ENCODE results near the gene KCNAB2.

KCNAB2 gene

DNA sequence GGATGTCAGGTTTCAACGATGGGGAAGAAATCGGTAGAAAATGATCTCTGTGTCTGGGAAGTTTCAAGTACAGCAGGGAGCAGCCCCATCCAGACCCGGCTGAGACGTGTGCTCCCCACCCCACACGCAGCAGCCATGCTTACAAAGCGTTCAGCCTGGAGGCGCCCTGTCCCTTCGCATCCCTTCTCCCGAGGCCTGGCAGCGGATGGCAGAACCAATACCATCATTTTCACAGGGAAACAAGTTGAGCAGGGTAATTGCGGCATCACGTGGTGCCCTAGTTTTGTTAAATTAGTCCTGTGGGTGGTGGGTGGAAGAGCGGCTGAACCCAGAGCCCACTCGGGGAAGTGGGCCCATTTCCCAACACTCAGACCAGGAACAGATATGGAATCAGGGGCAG is 23.9 kb downstream of the KCNAB2 start:
- Histone ChIP-seq H3K79me2 (ENCODE audit: insufficient read depth, low read length) (no peaks in the 10 kb centered on the region), H3K4me2 (ENCODE audit: low read length) (no peak overlapping the region), H3K9ac (ENCODE audit: low read length) (no peak overlapping the region), H3K9me2 (ENCODE audit: low read depth, low read length) (no peaks in the 10 kb centered on the region), H3K4me1 (ENCODE audit: insufficient read depth, low read length, severe bottlenecking) (no peaks in the 10 kb centered on the region), H3K27ac (ENCODE audit: low read depth, low read length, poor library complexity, severe bottlenecking) (no peak overlapping the region), H2AFZ (ENCODE audit: low read length) (no peak overlapping the region), H3K27me3 (ENCODE audit: insufficient read depth, low read length) (no peaks in the 10 kb centered on the region), H4K20me1 (ENCODE audit: insufficient read depth, low read length) (no peaks in the 10 kb centered on the region), H3F3A (ENCODE audit: insufficient read depth, low read length) (no peaks in the 10 kb centered on the region), H3K36me3 (ENCODE audit: insufficient read depth, low read length) (peaks cover 38% of the 10 kb centered on the region), H3K4me3 (ENCODE audit: low read depth, low read length, poor library complexity, severe bottlenecking) (no peak overlapping the region), H3K9me3 (ENCODE audit: low read length) (no peaks in the 10 kb centered on the region)
- TF ChIP-seq EZH2 (IDR thresholded peaks at IDR 0.05; ENCODE audit: borderline replicate concordance, low read length) (no peak), CTCF (IDR thresholded peaks at IDR 0.05; ENCODE audit: low read length) (no peak)

- Histone ChIP-seq H3K27me3 (ENCODE audit: insufficient read depth, low read length) (no peaks in the 10 kb centered on the region), H3K27ac (ENCODE audit: low read depth, low read length, poor library complexity, severe bottlenecking) (no peak overlapping the region), H3K9me3 (ENCODE audit: low read length) (no peaks in the 10 kb centered on the region), H3K36me3 (ENCODE audit: insufficient read depth, low read length) (peaks cover 45% of the 10 kb centered on the region), H3F3A (ENCODE audit: insufficient read depth, low read length) (no peaks in the 10 kb centered on the region), H3K4me1 (ENCODE audit: insufficient read depth, low read length, severe bottlenecking) (no peaks in the 10 kb centered on the region), H4K20me1 (ENCODE audit: insufficient read depth, low read length) (no peaks in the 10 kb centered on the region), H3K79me2 (ENCODE audit: insufficient read depth, low read length) (no peaks in the 10 kb centered on the region), H2AFZ (ENCODE audit: low read length) (no peak overlapping the region), H3K4me2 (ENCODE audit: low read length) (no peak overlapping the region), H3K9me2 (ENCODE audit: low read depth, low read length) (no peaks in the 10 kb centered on the region), H3K9ac (ENCODE audit: low read length) (no peak overlapping the region), H3K4me3 (ENCODE audit: low read depth, low read length, poor library complexity, severe bottlenecking) (no peak overlapping the region)
- no peak for TF ChIP-seq CTCF (IDR thresholded peaks at IDR 0.05; ENCODE audit: low read length)
- no peak for TF ChIP-seq EZH2 (IDR thresholded peaks at IDR 0.05; ENCODE audit: borderline replicate concordance, low read length)
These were observed 24.8 kb downstream of the KCNAB2 start for GRCh38 chr1:6070450-6070974.

DNA sequence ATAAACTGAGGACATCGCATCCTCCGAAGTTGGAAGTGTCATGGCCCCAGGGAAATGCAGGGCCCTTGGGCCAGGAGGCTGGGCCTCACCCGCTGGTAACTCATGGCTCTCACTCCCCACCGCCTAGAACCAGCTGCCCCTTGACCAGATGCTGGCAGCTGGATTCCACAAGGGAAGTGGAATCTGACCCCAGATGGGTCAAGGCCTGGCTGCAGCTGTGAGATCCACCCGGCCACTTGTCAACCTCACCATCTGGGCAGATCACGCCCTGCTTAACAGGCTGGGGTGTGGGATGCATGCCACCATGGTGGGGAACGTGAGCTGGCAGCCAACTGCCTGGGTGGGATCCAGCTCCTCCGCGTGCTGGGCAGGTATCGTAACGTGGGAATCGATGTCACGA is 25.5 kb downstream of the KCNAB2 start:
- H3K4me2 ChIP-seq (ENCODE audit: low read length) = no peak overlapping the region
- no peak for TF ChIP-seq CTCF (IDR thresholded peaks at IDR 0.05; ENCODE audit: low read length)
- TF ChIP-seq EZH2 (IDR thresholded peaks at IDR 0.05; ENCODE audit: borderline replicate concordance, low read length) = no peak
- H3K9ac ChIP-seq (ENCODE audit: low read length) = no peak overlapping the region
- H3K9me2 ChIP-seq (ENCODE audit: low read depth, low read length) = no peaks in the 10 kb centered on the region
- H3K36me3 ChIP-seq (ENCODE audit: insufficient read depth, low read length) = peaks cover 45% of the 10 kb centered on the region
- no peak overlapping the region for H3K4me3 ChIP-seq (ENCODE audit: low read depth, low read length, poor library complexity, severe bottlenecking)
- no peaks in the 10 kb centered on the region for H3F3A ChIP-seq (ENCODE audit: insufficient read depth, low read length)
- H3K79me2 ChIP-seq (ENCODE audit: insufficient read depth, low read length) = no peaks in the 10 kb centered on the region
- no peak overlapping the region for H2AFZ ChIP-seq (ENCODE audit: low read length)
- H3K27ac ChIP-seq (ENCODE audit: low read depth, low read length, poor library complexity, severe bottlenecking) = no peak overlapping the region
- no peaks in the 10 kb centered on the region for H3K9me3 ChIP-seq (ENCODE audit: low read length)
- no peaks in the 10 kb centered on the region for H4K20me1 ChIP-seq (ENCODE audit: insufficient read depth, low read length)
- no peaks in the 10 kb centered on the region for H3K4me1 ChIP-seq (ENCODE audit: insufficient read depth, low read length, severe bottlenecking)
- H3K27me3 ChIP-seq (ENCODE audit: insufficient read depth, low read length) = no peaks in the 10 kb centered on the region
